Neutrophil (primary cell): ENCODE measurements around the gene TXLNB.

Experiments
- H3K27ac ChIP-seq: fragments of 200-600 bp; sonication (generic); 2 replicates; pipeline ENCODE4 v1.5.1; 2016; ENCODE audit warnings: mild to moderate bottlenecking, moderate library complexity
- H3K27me3 ChIP-seq: fragments of 200-600 bp; sonication (generic); 2 replicates; pipeline ENCODE4 v1.6.0; 2016; ENCODE audit warnings: mild to moderate bottlenecking
- H3K36me3 ChIP-seq: fragments of 200-600 bp; sonication (generic); 2 replicates; pipeline ENCODE4 v1.5.1; 2017
- H3K4me1 ChIP-seq, 2 experiments: fragments of 200-600 bp in 1 of 2; sonication (generic) in 1 of 2; 1 replicate in 1 of 2; 2 replicates in 1 of 2; pipeline versions ENCODE4 v1.5.1 to v1.6.1; 2013 to 2016; ENCODE audit warnings: low read depth in 1 of 2, low read length in 1 of 2, mild to moderate bottlenecking in 1 of 2, moderate library complexity in 1 of 2; ENCODE audit not compliant: control insufficient read depth in 1 of 2, insufficient read depth in 1 of 2
- H3K4me3 ChIP-seq, 2 experiments: fragments of 200-600 bp in 1 of 2; sonication (generic) in 1 of 2; 1 replicate in 1 of 2; 2 replicates in 1 of 2; pipeline ENCODE4 v1.5.1; 2013 to 2016; ENCODE audit warnings: low read depth in 1 of 2, low read length in 1 of 2, mild to moderate bottlenecking in 1 of 2, moderate library complexity in 1 of 2
- H3K9me3 ChIP-seq: fragments of 200-600 bp; sonication (generic); 2 replicates; pipeline ENCODE4 v1.5.1; 2016
- CTCF ChIP-seq: fragments of 200-600 bp; sonication (generic); IDR thresholded peaks from 2 replicates; pipeline ENCODE4 v1.5.1; 2016; ENCODE audit warnings: antibody characterized with exemption

Gene TXLNB

GRCh38 chr6:139323511-139324300 is 31.9 kb upstream of the TXLNB start:
- Histone ChIP-seq H3K9me3 (no peaks in the 10 kb centered on the region), H3K27ac (peak overlapping the region; percentile 98), H3K36me3 (no peaks in the 10 kb centered on the region), H3K4me3 (peak overlapping the region; percentile 60 to 78), H3K4me1 (peaks cover 36% of the 10 kb centered on the region in 2 experiments), H3K27me3 (no peaks in the 10 kb centered on the region)
- no peak for TF ChIP-seq CTCF

GRCh38 chr6:139320081-139320480 is 28.3 kb upstream of the TXLNB start:
- Histone ChIP-seq H3K27me3 (no peaks in the 10 kb centered on the region), H3K4me1 (peaks cover 25 to 26% of the 10 kb centered on the region in 2 experiments), H3K9me3 (no peaks in the 10 kb centered on the region), H3K27ac (no peak overlapping the region), H3K36me3 (no peaks in the 10 kb centered on the region), H3K4me3 (no peak overlapping the region)
- TF ChIP-seq CTCF: no peak

- H3K27ac ChIP-seq: no peak overlapping the region
- H3K27me3 ChIP-seq: no peaks in the 10 kb centered on the region
- no peaks in the 10 kb centered on the region for H3K4me1 ChIP-seq
- no peaks in the 10 kb centered on the region for H3K36me3 ChIP-seq
- H3K4me3 ChIP-seq: no peak overlapping the region
- TF ChIP-seq CTCF: no peak
- H3K9me3 ChIP-seq: no peaks in the 10 kb centered on the region
These were observed 25.0 kb upstream of the TXLNB start for GRCh38 chr6:139316622-139317317.

GRCh38 chr6:139313784-139314545 is 22.2 kb upstream of the TXLNB start:
- Histone ChIP-seq H3K4me3 (no peak overlapping the region), H3K9me3 (no peaks in the 10 kb centered on the region), H3K4me1 (no peaks in the 10 kb centered on the region), H3K27ac (no peak overlapping the region), H3K27me3 (no peaks in the 10 kb centered on the region), H3K36me3 (no peaks in the 10 kb centered on the region)
- no peak for TF ChIP-seq CTCF

- H3K36me3 ChIP-seq: no peaks in the 10 kb centered on the region
- no peaks in the 10 kb centered on the region for H3K27me3 ChIP-seq
- no peaks in the 10 kb centered on the region for H3K4me1 ChIP-seq
- H3K27ac ChIP-seq: no peak overlapping the region
- no peak overlapping the region for H3K4me3 ChIP-seq
- no peaks in the 10 kb centered on the region for H3K9me3 ChIP-seq
- TF ChIP-seq CTCF: no peak
These were observed 21.4 kb upstream of the TXLNB start for GRCh38 chr6:139313229-139313628.
